T1000 (cell line): ENCODE results near the gene AGBL1.
"Not testable (repeated sequence)": the region's sequence is repeated elsewhere in the genome, so short reads cannot be mapped to it uniquely, and the experiment has no call there.

Experiments used
- DNase-seq: peaks from one replicate; lab custom pipeline; 2025; ENCODE audit warnings: mixed read lengths; lab: John Stamatoyannopoulos, UW

The AGBL1 gene

GRCh38 chr15:86506401-86506800 lies 426.7 kb downstream of the AGBL1 start:
- no peak for DNase-seq

GRCh38 chr15:86515625-86516024 lies 436.0 kb downstream of the AGBL1 start:
- DNase-seq = no peak

GRCh38 chr15:86522721-86523120 lies 443.1 kb downstream of the AGBL1 start:
- DNase-seq = no peak

- no peak for DNase-seq
Observed at GRCh38 chr15:86526938-86527690, 447.4 kb downstream of the AGBL1 start.

GRCh38 chr15:86528094-86528493 lies 448.4 kb downstream of the AGBL1 start:
- DNase-seq = not testable (repeated sequence)

GRCh38 chr15:86538141-86538540 lies 458.5 kb downstream of the AGBL1 start:
- no peak for DNase-seq

GRCh38 chr15:86540840-86541467 lies 461.3 kb downstream of the AGBL1 start:
- no peak for DNase-seq

GRCh38 chr15:86541540-86541939 lies 461.9 kb downstream of the AGBL1 start:
- no peak for DNase-seq

- no peak for DNase-seq
Observed at GRCh38 chr15:86550075-86550474, 470.4 kb downstream of the AGBL1 start.

GRCh38 chr15:86553108-86553507 lies 473.4 kb downstream of the AGBL1 start:
- no peak for DNase-seq

GRCh38 chr15:86555098-86555497 lies 475.4 kb downstream of the AGBL1 start:
- no peak for DNase-seq

GRCh38 chr15:86555939-86556338 lies 476.3 kb downstream of the AGBL1 start:
- DNase-seq = no peak

- DNase-seq = no peak
Observed at GRCh38 chr15:86556396-86557017, 476.8 kb downstream of the AGBL1 start.

- DNase-seq = no peak
Observed at GRCh38 chr15:86557018-86557550, 477.4 kb downstream of the AGBL1 start.

- no peak for DNase-seq
Observed at GRCh38 chr15:86558252-86558651, 478.6 kb downstream of the AGBL1 start.

- no peak for DNase-seq
Observed at GRCh38 chr15:86558686-86559085, 479.0 kb downstream of the AGBL1 start.

- no peak for DNase-seq
Observed at GRCh38 chr15:86568378-86568777, 488.7 kb downstream of the AGBL1 start.

GRCh38 chr15:86570738-86571137 lies 491.1 kb downstream of the AGBL1 start:
- no peak for DNase-seq

GRCh38 chr15:86571873-86572272 lies 492.2 kb downstream of the AGBL1 start:
- DNase-seq = no peak

- DNase-seq = no peak
Observed at GRCh38 chr15:86572368-86572841, 492.7 kb downstream of the AGBL1 start.

- DNase-seq = no peak
Observed at GRCh38 chr15:86573476-86573875, 493.8 kb downstream of the AGBL1 start.

- DNase-seq = no peak
Observed at GRCh38 chr15:86588413-86588812, 508.7 kb downstream of the AGBL1 start.

GRCh38 chr15:86590461-86590860 lies 510.8 kb downstream of the AGBL1 start:
- DNase-seq = no peak
